Heart left ventricle (tissue), 13 donors: ENCODE results near the gene STC2.
A peak's percentile ranks its signal among the peaks of the same experiment; 100 is the strongest.

ENCODE experiments used
- POLR2A ChIP-seq, 2 donors: fragments of 450-650 bp; IDR thresholded peaks; one replicate each; pipeline ENCODE4 v1.6.1; 2017; ENCODE audit warnings: antibody characterized with exemption in 2 of 2, mild to moderate bottlenecking in 2 of 2, moderate library complexity in 2 of 2
- TF ChIP-seq, protein P1 (sequence below), 12 donors: fragments of 200-600 bp; sonication (generic) in 4 of 12; IDR thresholded peaks; one replicate each; pipeline versions ENCODE4 v1.5.0 to v1.8.0; 2018 to 2022; ENCODE audit warnings: antibody characterized with exemption in 12 of 12, mild to moderate bottlenecking in 5 of 12
- donor health status: ischemic (EF 13 %, LVEDD 7.1; RV severe dilation, severe dysfunction).
- donor health status: DM: no; HTN: yes; CAD: no.
- donor health status: DM: no; HTN: no; CAD: no.
- donor health status: ischemic (EF 25% LVEDD 6.9; RV normal size, moderate dysfunction).
- donor health status: ischemic (EF 25% LVEDD 5.7; RV mildly dilated, moderate dysfunction).
- donor health status: ischemic (EF 35%, LVEDD 5.7; RV mildly dilated, moderate dysfunction).
- donor health status: nonischemic (EF 11% LVEDD 7.7; RV severe dilation, severe dysfunction).
- donor health status: DM: yes; HTN: yes; CAD: no.
- donor health status: PGD.
- donor health status: ischemic (EF 29% LVEDD 5.4; RV normal size, mild dysfunction).
- donor health status: nonischemic (EF 23%, LVEDD 6.1; RV moderate dilation, normal function).

DNA sequence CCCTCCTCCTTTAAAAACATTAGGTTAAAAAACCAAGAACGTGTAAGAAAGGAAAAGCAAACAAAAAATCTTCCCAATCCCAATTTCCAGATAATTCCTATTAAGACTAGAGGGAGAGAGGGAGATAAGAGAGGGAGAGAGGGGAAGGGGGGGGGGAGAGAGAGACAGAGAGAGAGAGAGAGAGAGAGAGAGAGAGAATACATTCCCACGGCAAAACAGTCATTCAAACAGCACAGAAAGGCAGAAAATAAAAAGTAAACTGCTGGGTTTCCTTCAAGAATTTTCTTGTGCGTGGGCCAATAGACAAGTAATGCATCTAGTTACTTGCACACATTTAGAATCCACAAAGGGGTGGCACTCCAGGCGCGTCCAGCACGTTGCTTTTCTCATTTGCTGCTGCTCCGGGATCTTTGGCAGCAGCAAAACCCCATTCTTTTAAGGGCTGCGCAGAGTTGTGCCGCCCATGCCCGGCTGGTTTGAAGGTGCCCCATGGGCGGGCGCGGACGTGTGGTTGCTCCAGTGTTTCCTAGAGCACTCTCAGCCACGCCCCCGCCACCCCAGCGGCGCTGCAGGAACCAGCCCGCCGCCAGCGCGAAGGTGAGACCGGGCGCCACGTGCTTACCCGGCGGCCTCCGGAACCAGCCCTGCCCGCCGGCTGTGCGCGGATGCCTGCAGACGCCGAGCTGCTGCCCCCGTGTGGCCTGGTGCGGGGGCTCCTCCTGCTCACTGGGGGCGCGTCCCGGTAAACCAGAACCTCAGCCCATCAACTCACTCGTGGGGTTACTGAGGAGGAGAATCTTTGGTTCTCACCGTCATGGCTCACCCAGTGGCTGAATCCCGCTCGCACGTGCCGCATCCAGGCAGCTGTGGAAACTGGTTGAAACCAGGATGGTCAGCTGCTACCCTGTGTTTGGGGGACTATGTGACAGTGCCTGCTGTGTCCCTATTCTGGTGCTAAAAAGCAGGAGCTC is 44.6 kb downstream of the STC2 start:
- TF ChIP-seq, protein P1, sequence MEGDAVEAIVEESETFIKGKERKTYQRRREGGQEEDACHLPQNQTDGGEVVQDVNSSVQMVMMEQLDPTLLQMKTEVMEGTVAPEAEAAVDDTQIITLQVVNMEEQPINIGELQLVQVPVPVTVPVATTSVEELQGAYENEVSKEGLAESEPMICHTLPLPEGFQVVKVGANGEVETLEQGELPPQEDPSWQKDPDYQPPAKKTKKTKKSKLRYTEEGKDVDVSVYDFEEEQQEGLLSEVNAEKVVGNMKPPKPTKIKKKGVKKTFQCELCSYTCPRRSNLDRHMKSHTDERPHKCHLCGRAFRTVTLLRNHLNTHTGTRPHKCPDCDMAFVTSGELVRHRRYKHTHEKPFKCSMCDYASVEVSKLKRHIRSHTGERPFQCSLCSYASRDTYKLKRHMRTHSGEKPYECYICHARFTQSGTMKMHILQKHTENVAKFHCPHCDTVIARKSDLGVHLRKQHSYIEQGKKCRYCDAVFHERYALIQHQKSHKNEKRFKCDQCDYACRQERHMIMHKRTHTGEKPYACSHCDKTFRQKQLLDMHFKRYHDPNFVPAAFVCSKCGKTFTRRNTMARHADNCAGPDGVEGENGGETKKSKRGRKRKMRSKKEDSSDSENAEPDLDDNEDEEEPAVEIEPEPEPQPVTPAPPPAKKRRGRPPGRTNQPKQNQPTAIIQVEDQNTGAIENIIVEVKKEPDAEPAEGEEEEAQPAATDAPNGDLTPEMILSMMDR (IDR thresholded peaks at IDR 0.05): peak; percentile 70 to 91 (median 73)
- TF ChIP-seq POLR2A (IDR thresholded peaks at IDR 0.05): no peak
